Mesodermal cell (in vitro differentiated cells): ENCODE measurements around the gene CIRBP.

Experiments used
- H3K27ac ChIP-seq: 2 replicates; pipeline ENCODE4 v1.7.0; 2013; ENCODE audit warnings: mild to moderate bottlenecking, low read depth, low read length, moderate library complexity; ENCODE audit not compliant: severe bottlenecking
- H3K36me3 ChIP-seq: 2 replicates; pipeline ENCODE4 v1.7.1; 2013; ENCODE audit warnings: mild to moderate bottlenecking, low read length, moderate library complexity; ENCODE audit not compliant: control insufficient read depth, insufficient read depth
- H3K4me1 ChIP-seq: one replicate; pipeline ENCODE4 v1.7.1; 2013; ENCODE audit warnings: mild to moderate bottlenecking, low read length; ENCODE audit not compliant: insufficient read depth, control insufficient read depth, poor library complexity, severe bottlenecking
- H3K4me3 ChIP-seq: 2 replicates; pipeline ENCODE4 v1.7.0; 2013; ENCODE audit warnings: low read length, control low read depth, mild to moderate bottlenecking; ENCODE audit not compliant: insufficient read depth, poor library complexity, severe bottlenecking; ENCODE audit errors: extremely low read depth
- H3K9me3 ChIP-seq: 2 replicates; pipeline ENCODE4 v1.7.1; 2013; ENCODE audit warnings: mild to moderate bottlenecking, low read length, moderate library complexity; ENCODE audit not compliant: control insufficient read depth
- WGBS, 2 experiments: methylation state at CpG; one replicate each; pipeline ENCODE4 v1.1.5; 2013; ENCODE audit warnings: missing lambda C conversion rate in 2 of 2; ENCODE audit not compliant: insufficient coverage in 2 of 2; 5-methylcytosine and 5-hydroxymethylcytosine counted together

Gene CIRBP

GRCh38 chr19:1278713-1279660, 9.9 kb downstream of the CIRBP start:
- no peak overlapping the region for H3K4me3 ChIP-seq
- H3K9me3 ChIP-seq, result no peaks in the 10 kb centered on the region
- peaks cover 25% of the 10 kb centered on the region for H3K36me3 ChIP-seq
- H3K27ac ChIP-seq, result no peak overlapping the region
- WGBS, 2 experiments, result 92 to 96% methylated on average over 21 to 23 of the region's 25 CpGs
- peaks cover 7% of the 10 kb centered on the region for H3K4me1 ChIP-seq

GRCh38 chr19:1279782-1280341, 10.7 kb downstream of the CIRBP start:
- no peak overlapping the region for H3K4me3 ChIP-seq
- WGBS, 2 experiments, result 41 to 43% methylated on average over 9 of the region's 10 CpGs
- no peaks in the 10 kb centered on the region for H3K4me1 ChIP-seq
- no peaks in the 10 kb centered on the region for H3K9me3 ChIP-seq
- no peak overlapping the region for H3K27ac ChIP-seq
- H3K36me3 ChIP-seq, result peaks cover 17% of the 10 kb centered on the region

- no peak overlapping the region for H3K4me3 ChIP-seq
- H3K9me3 ChIP-seq, result no peaks in the 10 kb centered on the region
- H3K4me1 ChIP-seq, result no peaks in the 10 kb centered on the region
- 93 to 94% methylated on average over 48 to 50 of the region's 53 CpGs for WGBS, 2 experiments
- H3K27ac ChIP-seq, result no peak overlapping the region
- H3K36me3 ChIP-seq, result peaks cover 15% of the 10 kb centered on the region
These were observed 11.8 kb downstream of the CIRBP start for GRCh38 chr19:1280636-1281568.

GRCh38 chr19:1281569-1282287, 12.6 kb downstream of the CIRBP start:
- 86 to 89% methylated on average over 8 to 15 of the region's 15 CpGs for WGBS, 2 experiments
- no peak overlapping the region for H3K4me3 ChIP-seq
- peaks cover 15% of the 10 kb centered on the region for H3K36me3 ChIP-seq
- H3K4me1 ChIP-seq, result peaks cover under 1% of the 10 kb centered on the region
- H3K27ac ChIP-seq, result no peak overlapping the region
- H3K9me3 ChIP-seq, result no peaks in the 10 kb centered on the region

GRCh38 chr19:1282588-1283206, 13.6 kb downstream of the CIRBP start:
- H3K4me1 ChIP-seq, result peaks cover 7% of the 10 kb centered on the region
- H3K27ac ChIP-seq, result no peak overlapping the region
- peaks cover 10% of the 10 kb centered on the region for H3K36me3 ChIP-seq
- H3K4me3 ChIP-seq, result no peak overlapping the region
- 87 to 88% methylated on average over 18 of the region's 18 CpGs for WGBS, 2 experiments
- no peaks in the 10 kb centered on the region for H3K9me3 ChIP-seq

- peaks cover 7% of the 10 kb centered on the region for H3K36me3 ChIP-seq
- H3K4me1 ChIP-seq, result peaks cover 7% of the 10 kb centered on the region
- 78 to 80% methylated on average over 23 to 28 of the region's 29 CpGs for WGBS, 2 experiments
- H3K27ac ChIP-seq, result no peak overlapping the region
- no peaks in the 10 kb centered on the region for H3K9me3 ChIP-seq
- no peak overlapping the region for H3K4me3 ChIP-seq
These were observed 14.2 kb downstream of the CIRBP start for GRCh38 chr19:1283207-1283916.

GRCh38 chr19:1283917-1284292, 14.8 kb downstream of the CIRBP start:
- H3K27ac ChIP-seq, result no peak overlapping the region
- WGBS, 2 experiments, result 84 to 93% methylated on average over 6 to 12 of the region's 12 CpGs
- peaks cover 7% of the 10 kb centered on the region for H3K4me1 ChIP-seq
- H3K9me3 ChIP-seq, result no peaks in the 10 kb centered on the region
- H3K4me3 ChIP-seq, result no peak overlapping the region
- peaks cover 3% of the 10 kb centered on the region for H3K36me3 ChIP-seq

- no peak overlapping the region for H3K27ac ChIP-seq
- no peaks in the 10 kb centered on the region for H3K9me3 ChIP-seq
- peaks cover 7% of the 10 kb centered on the region for H3K4me1 ChIP-seq
- 87 to 91% methylated on average over 20 of the region's 20 CpGs for WGBS, 2 experiments
- H3K36me3 ChIP-seq, result no peaks in the 10 kb centered on the region
- no peak overlapping the region for H3K4me3 ChIP-seq
These were observed 15.3 kb downstream of the CIRBP start for GRCh38 chr19:1284293-1284978.
